ENCODE measurements around the gene STARD5. TPM values are rescaled to one million over a fixed set of nuclear protein-coding genes. Genes with fewer than 3 reads are reported as not detected.
"Not testable (repeated sequence)": the region's sequence is repeated elsewhere in the genome, so short reads cannot be mapped to it uniquely, and the experiment has no call there.

The STARD5 gene
- polyA plus RNA-seq, 1 experiment = 19.0 TPM

GRCh38 chr15:81331600-81331999 is 7.7 kb upstream of the STARD5 start:
- ChIA-PET POLR2A (interaction anchor here (0.6 kb wide), 1 partner anchor 143 kb away, joined by 8 read pairs; no protein-coding TSS in a partner anchor), CTCF (interaction anchor here (1.4 kb wide), 1 partner anchor 65 kb away, joined by 4 read pairs; no protein-coding TSS in a partner anchor)
- TF ChIP-seq, protein P1, sequence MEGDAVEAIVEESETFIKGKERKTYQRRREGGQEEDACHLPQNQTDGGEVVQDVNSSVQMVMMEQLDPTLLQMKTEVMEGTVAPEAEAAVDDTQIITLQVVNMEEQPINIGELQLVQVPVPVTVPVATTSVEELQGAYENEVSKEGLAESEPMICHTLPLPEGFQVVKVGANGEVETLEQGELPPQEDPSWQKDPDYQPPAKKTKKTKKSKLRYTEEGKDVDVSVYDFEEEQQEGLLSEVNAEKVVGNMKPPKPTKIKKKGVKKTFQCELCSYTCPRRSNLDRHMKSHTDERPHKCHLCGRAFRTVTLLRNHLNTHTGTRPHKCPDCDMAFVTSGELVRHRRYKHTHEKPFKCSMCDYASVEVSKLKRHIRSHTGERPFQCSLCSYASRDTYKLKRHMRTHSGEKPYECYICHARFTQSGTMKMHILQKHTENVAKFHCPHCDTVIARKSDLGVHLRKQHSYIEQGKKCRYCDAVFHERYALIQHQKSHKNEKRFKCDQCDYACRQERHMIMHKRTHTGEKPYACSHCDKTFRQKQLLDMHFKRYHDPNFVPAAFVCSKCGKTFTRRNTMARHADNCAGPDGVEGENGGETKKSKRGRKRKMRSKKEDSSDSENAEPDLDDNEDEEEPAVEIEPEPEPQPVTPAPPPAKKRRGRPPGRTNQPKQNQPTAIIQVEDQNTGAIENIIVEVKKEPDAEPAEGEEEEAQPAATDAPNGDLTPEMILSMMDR (IDR thresholded peaks at IDR 0.05; ENCODE audit: low read depth, low read length) = no peak

GRCh38 chr15:81331141-81331540 is 7.2 kb upstream of the STARD5 start:
- H3K4me3 ChIP-seq (ENCODE audit: low read depth, low read length); H3K27me3 ChIP-seq (ENCODE audit: control insufficient read depth, insufficient read depth, low read length); DNase-seq (ENCODE audit: low read depth, low spot score); H3K27ac ChIP-seq (ENCODE audit: low read depth, low read length); H3K9me3 ChIP-seq (ENCODE audit: control insufficient read depth, insufficient read depth, low read length): not testable (repeated sequence)
- CTCF ChIA-PET = interaction anchor here (1.4 kb wide), 1 partner anchor 65 kb away, joined by 4 read pairs; no protein-coding TSS in a partner anchor
- POLR2A ChIA-PET = interaction anchor here (0.6 kb wide), 1 partner anchor 142 kb away, joined by 8 read pairs; no protein-coding TSS in a partner anchor

More at GRCh38 chr15:81331600-81331999, 7.7 kb upstream of the STARD5 start:
- Histone ChIP-seq H3K27ac (ENCODE audit: low read depth, low read length) (no peak overlapping the region), H3K9me3 (ENCODE audit: control insufficient read depth, insufficient read depth, low read length) (no peaks in the 10 kb centered on the region; the same call in 1 of the 2 replicates), H3K27me3 (ENCODE audit: control insufficient read depth, insufficient read depth, low read length) (no peaks in the 10 kb centered on the region), H3K4me3 (ENCODE audit: low read depth, low read length) (no peak overlapping the region)
- no peak for DNase-seq (ENCODE audit: low read depth, low spot score)

GRCh38 chr15:81330366-81331090 is 6.6 kb upstream of the STARD5 start:
- POLR2A ChIA-PET = no interaction called here
- Histone ChIP-seq H3K4me3 (ENCODE audit: low read depth, low read length) (no peak overlapping the region), H3K27ac (ENCODE audit: low read depth, low read length) (no peak overlapping the region), H3K9me3 (ENCODE audit: control insufficient read depth, insufficient read depth, low read length) (no peaks in the 10 kb centered on the region; the same call in 1 of the 2 replicates), H3K27me3 (ENCODE audit: control insufficient read depth, insufficient read depth, low read length) (no peaks in the 10 kb centered on the region)
- CTCF ChIA-PET = interaction anchor here (0.6 kb wide), 1 partner anchor 65 kb away, joined by 4 read pairs; no protein-coding TSS in a partner anchor
- TF ChIP-seq, protein P1 (IDR thresholded peaks at IDR 0.05; ENCODE audit: low read depth, low read length) = no peak
- DNase-seq (ENCODE audit: low read depth, low spot score) = no peak

DNA sequence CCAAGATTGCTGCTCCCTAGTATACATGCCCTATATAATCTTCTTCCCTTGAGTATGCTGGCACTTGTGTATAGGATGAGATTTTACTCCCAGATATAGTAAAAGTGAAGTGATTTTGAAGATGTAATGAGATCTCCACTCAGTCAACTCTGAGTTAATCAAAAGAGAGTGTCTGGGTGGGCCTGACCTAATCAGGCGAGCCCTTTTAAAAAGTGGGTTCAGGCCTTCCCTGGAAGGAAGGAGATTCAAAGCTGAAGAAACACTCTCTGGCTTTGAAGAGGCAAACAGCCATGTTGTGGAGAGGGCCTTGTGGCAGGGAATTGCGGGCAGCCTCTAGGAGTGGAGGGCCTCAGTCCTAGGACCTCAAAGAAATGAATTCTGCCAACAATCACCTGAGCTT is 5.5 kb upstream of the STARD5 start:
- Histone ChIP-seq H3K4me3 (ENCODE audit: low read depth, low read length) (no peak overlapping the region), H3K9me3 (ENCODE audit: control insufficient read depth, insufficient read depth, low read length) (no peaks in the 10 kb centered on the region; the same call in 1 of the 2 replicates), H3K27me3 (ENCODE audit: control insufficient read depth, insufficient read depth, low read length) (no peaks in the 10 kb centered on the region), H3K27ac (ENCODE audit: low read depth, low read length) (no peak overlapping the region)
- TF ChIP-seq, protein P1 (IDR thresholded peaks at IDR 0.05; ENCODE audit: low read depth, low read length) = no peak
- ChIA-PET CTCF (interaction anchor here (0.6 kb wide), 1 partner anchor 63 kb away, joined by 4 read pairs; no protein-coding TSS in a partner anchor), POLR2A (no interaction called here)
- DNase-seq (ENCODE audit: low read depth, low spot score) = no peak

DNA sequence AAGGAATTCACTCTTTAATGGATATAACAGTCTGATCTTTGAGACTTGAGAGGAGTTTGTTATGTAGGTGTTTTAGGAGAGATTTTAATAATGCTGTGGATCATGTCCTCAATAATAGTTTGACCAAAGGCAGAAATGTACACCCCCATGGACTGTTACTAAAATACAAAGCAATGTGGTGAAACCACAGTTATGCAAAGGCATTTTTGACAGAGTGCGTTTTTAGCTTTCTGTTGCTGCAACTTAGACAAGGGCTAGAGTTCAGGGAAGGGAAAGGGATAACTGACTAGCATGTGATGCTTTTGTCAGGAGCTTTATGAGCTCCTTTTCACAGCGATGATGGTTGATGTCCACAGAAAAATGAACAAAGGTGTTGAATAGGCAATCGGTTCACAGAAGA is 3.6 kb upstream of the STARD5 start:
- H3K27me3 ChIP-seq (ENCODE audit: control insufficient read depth, insufficient read depth, low read length) = no peaks in the 10 kb centered on the region
- H3K4me3 ChIP-seq (ENCODE audit: low read depth, low read length) = no peak overlapping the region
- POLR2A ChIA-PET = interaction anchor here (0.7 to 2.2 kb wide), 6 partner anchors 10 to 61 kb away, joined by 3 to 23 read pairs (median 4); no protein-coding TSS in a partner anchor
- TF ChIP-seq, protein P1 (IDR thresholded peaks at IDR 0.05; ENCODE audit: low read depth, low read length) = no peak
- peak overlapping the region; percentile 83 for H3K27ac ChIP-seq (ENCODE audit: low read depth, low read length)
- peak; percentile 74 for DNase-seq (ENCODE audit: low read depth, low spot score)
- no peaks in the 10 kb centered on the region; the same call in 1 of the 2 replicates for H3K9me3 ChIP-seq (ENCODE audit: control insufficient read depth, insufficient read depth, low read length)
- CTCF ChIA-PET = interaction anchor here (1.0 to 2.3 kb wide), 6 partner anchors 9 to 781 kb away, joined by 3 to 24 read pairs (median 6); no protein-coding TSS in a partner anchor

All from AG04450 (cell line).